Adrenal gland (tissue), 12 donors: ENCODE measurements around the gene ZNF827. TPM values are rescaled to one million over a fixed set of nuclear protein-coding genes. Genes with fewer than 3 reads are reported as not detected.
A peak's percentile ranks its signal among the peaks of the same experiment; 100 is the strongest.

ENCODE experiments used
- DNase-seq, 7 donors: peaks; one replicate each; pipeline ENCODE4 v3.0.0-alpha.2; 2019 to 2020
- H3K27ac ChIP-seq, 5 donors: fragments of 200-600 bp; sonication (generic) in 4 of 5; 1 replicate in 3 of 5; 2 replicates in 2 of 5; pipeline versions ENCODE4 v1.5.1 to v1.8.0; 2016 to 2020; ENCODE audit warnings: mild to moderate bottlenecking in 1 of 5
- H3K27me3 ChIP-seq: fragments of 200-600 bp; 2 replicates; pipeline ENCODE4 v1.8.0; 2021
- H3K36me3 ChIP-seq, 2 donors: fragments of 200-600 bp; replicated peaks in 1 of 2; 1 replicate in 1 of 2; 2 replicates in 1 of 2; pipeline versions ENCODE4 v1.5.1 to v1.8.0; 2018 to 2022
- H3K4me1 ChIP-seq, 2 donors: fragments of 200-600 bp; replicated peaks in 1 of 2; 1 replicate in 1 of 2; 2 replicates in 1 of 2; pipeline versions ENCODE4 v1.5.1 to v1.8.0; 2018 to 2021
- H3K4me3 ChIP-seq, 4 donors: fragments of 200-600 bp; sonication (generic) in 3 of 4; one replicate each; pipeline ENCODE4 v1.5.1; 2016 to 2018
- H3K9me3 ChIP-seq, 3 donors: fragments of 200-600 bp; sonication (generic) in 1 of 3; replicated peaks in 1 of 3; 1 replicate in 2 of 3; 2 replicates in 1 of 3; pipeline versions ENCODE4 v1.5.1 to v1.8.0; 2016 to 2021
- CTCF ChIP-seq, 6 experiments: fragments of 450-650 bp in 4 of 6; fragments of 200-600 bp in 2 of 6; sonication (generic) in 1 of 6; IDR thresholded peaks; 1 replicate in 5 of 6; 2 replicates in 1 of 6; pipeline versions ENCODE4 v1.5.1 to v1.8.0; 2016 to 2021; ENCODE audit warnings: antibody characterized with exemption in 6 of 6, mild to moderate bottlenecking in 2 of 6, moderate library complexity in 1 of 6
- POLR2A ChIP-seq, 2 donors: fragments of 450-650 bp; IDR thresholded peaks; one replicate each; pipeline ENCODE4 v1.6.1; 2017; ENCODE audit warnings: antibody characterized with exemption in 2 of 2, mild to moderate bottlenecking in 2 of 2, moderate library complexity in 1 of 2
- WGBS, 4 donors: extraction: QIAGEN DNeasy Blood & Tissue Kit in 2 of 4; methylation state at CpG; one replicate each; pipeline versions ENCODE4 v1.1.5 to v1.1.7; 2013 to 2017; 5-methylcytosine and 5-hydroxymethylcytosine counted together
- intact Hi-C, 2 donors: fragments of 100-400 bp; cut with DNase I; formaldehyde crosslinking; loops; one replicate each; pipeline versions ENCODE4 v1.14.1 to v1.15.0; 2022 to 2023
- polyA plus RNA-seq, 3 donors: library from polyadenylated mRNA; stranded (reverse); fragments of 200-250 nt in 2 of 3; fragments of 350-450 nt in 1 of 3; fragmentation: Illumina TruSeq in 1 of 3; extraction: RNeasy Lipid Tissue Mini Kit (QIAGEN cat#74804) in 1 of 3; gene quantifications; one replicate each; pipeline ENCODE4 v1.2.3, GENCODE V29; 2013 to 2014
- total RNA-seq, 9 donors: library from RNA; depleted of rRNA in 4 of 9; stranded (reverse); fragments of >200 nt in 4 of 9; fragments of 120-200 nt in 1 of 9; fragmentation: NEBNext Ultra II Directional in 1 of 9; extraction: Animal tissue kit (Norgen Biotek cat#: 25700) in 1 of 9; gene quantifications; one replicate each; pipeline versions ENCODE4 v1.1.0 to v1.2.4, GENCODE V29; 2013 to 2023
- donor health status: healthy with polysubstance abuse.
- donor health status: Bipolar disorder and iron deficiency.
- donor health status: DM: yes; HTN: yes; CAD: no.
- donor health status: DM: no; HTN: no; CAD: no.
- donor health status: DM: no; HTN: no; CAD: no.
- donor health status: DM: yes; HTN: yes; CAD: no.

ZNF827 gene
- total and polyA plus RNA-seq, 12 donors: 8.0 to 37.1 (median 22.7) TPM

DNA sequence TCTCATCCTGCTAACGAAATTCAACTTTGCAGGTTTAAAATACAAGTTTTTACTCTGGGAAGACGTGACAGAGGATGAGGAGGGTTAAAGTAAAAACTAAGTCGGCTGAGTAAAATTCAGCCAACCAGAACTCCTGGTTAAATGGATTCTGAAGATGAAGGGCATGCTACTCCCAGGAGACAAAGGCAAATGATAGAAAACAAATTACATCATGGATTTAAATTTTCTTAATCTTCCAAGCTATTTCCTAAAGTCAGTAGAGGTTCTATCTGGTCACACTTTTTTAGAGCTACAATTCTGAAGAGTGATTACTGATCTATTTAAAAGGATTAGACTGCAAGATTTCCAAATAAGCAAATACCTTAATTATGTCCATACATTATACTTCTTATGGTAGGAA is 47.9 kb downstream of the ZNF827 start:
- WGBS, 4 donors: 52 to 68% (median 55%) methylated on average over 3 of the region's 3 CpGs
- TF ChIP-seq CTCF (IDR thresholded peaks at IDR 0.05): no peak
- no peak for TF ChIP-seq POLR2A (IDR thresholded peaks at IDR 0.05)
- Histone ChIP-seq H3K27me3 (no peaks in the 10 kb centered on the region), H3K36me3 (peaks cover 0 to 3% of the 10 kb centered on the region in 2 donors), H3K27ac (peak overlapping the region in 2 of 5 donors; percentile 34 to 45), H3K9me3 (no peaks in the 10 kb centered on the region), H3K4me1 (peaks cover 10 to 24% of the 10 kb centered on the region in 2 donors), H3K4me3 (no peak overlapping the region)
- DNase-seq: no peak
- intact Hi-C loops: no loop called here

DNA sequence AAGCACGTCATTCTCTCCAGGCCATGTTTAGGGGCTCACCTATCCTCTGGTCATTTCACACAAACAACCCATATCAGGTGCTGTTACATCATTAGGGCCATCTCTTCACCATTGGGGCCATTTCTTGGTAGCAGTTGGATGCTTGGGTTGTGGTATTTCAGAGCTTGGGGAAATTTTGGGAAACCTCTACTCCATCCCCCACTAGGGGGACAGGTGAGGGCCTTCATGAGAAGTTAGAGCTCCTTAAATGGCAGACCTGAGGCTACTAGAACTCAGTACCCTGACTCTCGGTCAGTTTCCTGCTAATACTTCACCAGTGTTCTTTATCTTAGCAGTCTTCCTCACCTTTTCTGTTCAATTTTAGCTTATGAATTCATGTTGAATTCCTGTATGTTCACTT is 50.2 kb downstream of the ZNF827 start:
- peaks cover 0 to 12% of the 10 kb centered on the region in 2 donors for H3K36me3 ChIP-seq
- no peaks in the 10 kb centered on the region for H3K9me3 ChIP-seq
- intact Hi-C loops: loop anchor here in 1 of 2 donors (5.0 kb wide), 1 partner anchor 49 kb away; the partner anchor contains the start of gene ZNF827
- 97 to 100% (median 98%) methylated on average over 2 of the region's 2 CpGs for WGBS, 4 donors
- DNase-seq: no peak
- no peak overlapping the region for H3K4me3 ChIP-seq
- TF ChIP-seq CTCF (IDR thresholded peaks at IDR 0.05): no peak
- TF ChIP-seq POLR2A (IDR thresholded peaks at IDR 0.05): no peak
- peaks cover 10 to 24% of the 10 kb centered on the region in 2 donors for H3K4me1 ChIP-seq
- H3K27ac ChIP-seq: peak overlapping the region in 1 of 5 donors; percentile 53
- H3K27me3 ChIP-seq: no peaks in the 10 kb centered on the region

- peak overlapping the region in 4 of 5 donors; percentile 36 to 80 (median 60) for H3K27ac ChIP-seq
- peak in 3 of 6 experiments; percentile 12 to 29 (median 21) for TF ChIP-seq CTCF (IDR thresholded peaks at IDR 0.05)
- no peak for TF ChIP-seq POLR2A (IDR thresholded peaks at IDR 0.05)
- DNase-seq: peak in 5 of 7 donors; percentile 29 to 57 (median 48)
- peak overlapping the region in 1 of 4 donors; percentile 7 for H3K4me3 ChIP-seq
- intact Hi-C loops: loop anchor here in 1 of 2 donors (5.0 kb wide), 1 partner anchor 50 kb away; the partner anchor contains the start of gene ZNF827
- peaks cover 0 to 12% of the 10 kb centered on the region in 2 donors for H3K36me3 ChIP-seq
- 36 to 45% (median 38%) methylated on average over 11 of the region's 11 CpGs for WGBS, 4 donors
- peaks cover 10 to 26% of the 10 kb centered on the region in 2 donors for H3K4me1 ChIP-seq
- no peaks in the 10 kb centered on the region for H3K27me3 ChIP-seq
- H3K9me3 ChIP-seq: no peaks in the 10 kb centered on the region
These were observed 51.2 kb downstream of the ZNF827 start for GRCh38 chr4:145887241-145887991.

GRCh38 chr4:145886871-145887240 is 51.8 kb downstream of the ZNF827 start:
- peak in 1 of 7 donors; percentile 20 for DNase-seq
- H3K4me1 ChIP-seq: peaks cover 15 to 32% of the 10 kb centered on the region in 2 donors
- peak overlapping the region in 4 of 5 donors; percentile 36 to 80 (median 60) for H3K27ac ChIP-seq
- H3K36me3 ChIP-seq: peaks cover 0 to 12% of the 10 kb centered on the region in 2 donors
- H3K27me3 ChIP-seq: no peaks in the 10 kb centered on the region
- no peak for TF ChIP-seq POLR2A (IDR thresholded peaks at IDR 0.05)
- TF ChIP-seq CTCF (IDR thresholded peaks at IDR 0.05): no peak
- H3K9me3 ChIP-seq: no peaks in the 10 kb centered on the region
- H3K4me3 ChIP-seq: peak overlapping the region in 1 of 4 donors; percentile 7
- intact Hi-C loops: loop anchor here in 1 of 2 donors (5.0 kb wide), 1 partner anchor 50 kb away; the partner anchor contains the start of gene ZNF827
